WTC11 (cell line): ENCODE results near the gene AFF3. TPM values are rescaled to one million over a fixed set of nuclear protein-coding genes. Genes with fewer than 3 reads are reported as not detected.

Experiments
- ATAC-seq: fragments of 200-7000 bp; cut with Tn5 transposase; 2 replicates; pipeline ENCODE4 v1.10.0; 2021; ENCODE audit warnings: mild to moderate bottlenecking, moderate library complexity
- CTCF ChIA-PET: fragments of 300-600 bp; sonication (Branson Sonifier 250); formaldehyde crosslinking; loops from one replicate; lab custom pipeline; 2021; ENCODE audit warnings: antibody characterized with exemption; lab: Charles Lee
- POLR2A ChIA-PET: fragments of 350-600 bp; sonication (Branson Sonifier 250); formaldehyde crosslinking; loops from one replicate; lab custom pipeline; 2021; ENCODE audit warnings: antibody characterized with exemption; lab: Charles Lee
- DNase-seq: peaks from one replicate; pipeline ENCODE4 v3.0.0; 2021; ENCODE audit warnings: low spot score
- H3K27ac Mint-ChIP-seq: 2 replicates; pipeline ENCODE4 v1.8.0; 2021; ENCODE audit warnings: mixed read lengths
- H3K27me3 Mint-ChIP-seq: 2 replicates; pipeline ENCODE4 v1.8.0; 2021; ENCODE audit warnings: low read depth, mild to moderate bottlenecking, moderate library complexity, mixed read lengths
- H3K36me3 Mint-ChIP-seq: 2 replicates; pipeline ENCODE4 v1.8.0; 2021; ENCODE audit warnings: mixed read lengths
- H3K4me1 Mint-ChIP-seq: 2 replicates; pipeline ENCODE4 v1.8.0; 2022; ENCODE audit warnings: mixed read lengths
- H3K4me3 Mint-ChIP-seq: 2 replicates; pipeline ENCODE4 v1.8.0; 2021; ENCODE audit warnings: mild to moderate bottlenecking, moderate library complexity, mixed read lengths
- H3K9me3 Mint-ChIP-seq: 2 replicates; pipeline ENCODE4 v1.8.0; 2021; ENCODE audit warnings: mixed read lengths
- AR ChIP-seq: fragments of 250-450 bp; sonication (Bioruptor Pico); IDR thresholded peaks from 2 replicates; pipeline ENCODE4 v1.9.0; 2021; ENCODE audit warnings: mild to moderate bottlenecking
- CREM ChIP-seq: sonication (generic); formaldehyde crosslinking; IDR thresholded peaks from 2 replicates; pipeline ENCODE4 v1.8.1; 2022; ENCODE audit warnings: mild to moderate bottlenecking, missing genetic modification reagents, moderate library complexity
- ELF4 ChIP-seq: sonication (generic); formaldehyde crosslinking; IDR thresholded peaks from 2 replicates; pipeline ENCODE4 v1.8.1; 2022; ENCODE audit warnings: low read depth, mild to moderate bottlenecking, moderate library complexity, missing genetic modification reagents
- HMGA2 ChIP-seq: fragments of 250-450 bp; sonication (Bioruptor Pico); IDR thresholded peaks from 2 replicates; pipeline ENCODE4 v1.4.0; 2021; ENCODE audit warnings: mild to moderate bottlenecking, moderate library complexity
- IRF2 ChIP-seq: sonication (generic); formaldehyde crosslinking; IDR thresholded peaks from 2 replicates; pipeline ENCODE4 v1.8.0; 2022; ENCODE audit warnings: low read depth, missing genetic modification reagents, borderline replicate concordance
- MYBL2 ChIP-seq: sonication (generic); formaldehyde crosslinking; IDR thresholded peaks from 2 replicates; pipeline ENCODE4 v1.8.1; 2023; ENCODE audit warnings: mild to moderate bottlenecking, moderate library complexity, missing genetic modification reagents
- NR1H2 ChIP-seq: sonication (generic); formaldehyde crosslinking; IDR thresholded peaks from 2 replicates; pipeline ENCODE4 v1.9.0; 2021; ENCODE audit warnings: mild to moderate bottlenecking, moderate library complexity, missing genetic modification reagents
- NR2C2 ChIP-seq: sonication (generic); formaldehyde crosslinking; IDR thresholded peaks from 2 replicates; pipeline ENCODE4 v1.8.0; 2022; ENCODE audit warnings: mild to moderate bottlenecking, missing genetic modification reagents
- PRDM15 ChIP-seq: sonication (generic); formaldehyde crosslinking; IDR thresholded peaks from 2 replicates; pipeline ENCODE4 v1.8.0; 2022; ENCODE audit warnings: missing genetic modification reagents
- RORB ChIP-seq: fragments of 250-450 bp; sonication (Bioruptor Pico); IDR thresholded peaks from 2 replicates; pipeline ENCODE4 v1.9.0; 2021; ENCODE audit warnings: mild to moderate bottlenecking
- SP1 ChIP-seq: sonication (generic); formaldehyde crosslinking; conservative IDR thresholded peaks from 2 replicates; pipeline ENCODE4 v1.8.1; 2022; ENCODE audit warnings: missing genetic modification reagents
- ZNF416 ChIP-seq: fragments of 250-450 bp; sonication (Bioruptor Pico); IDR thresholded peaks from 2 replicates; pipeline ENCODE4 v1.9.0; 2021; ENCODE audit warnings: mild to moderate bottlenecking, inconsistent platforms
- total RNA-seq: library from RNA; stranded (reverse); gene quantifications from 3 replicates; pipeline ENCODE4 v1.2.3, GENCODE V29; 2021
- TF ChIP-seq, protein P1 (sequence below): sonication (generic); formaldehyde crosslinking; IDR thresholded peaks from 2 replicates; pipeline ENCODE4 v1.8.1; 2022; ENCODE audit warnings: mild to moderate bottlenecking, moderate library complexity, missing genetic modification reagents
- TF ChIP-seq, protein P2 (sequence below): sonication (generic); formaldehyde crosslinking; IDR thresholded peaks from 2 replicates; pipeline ENCODE4 v1.8.1; 2023; ENCODE audit warnings: mild to moderate bottlenecking, missing genetic modification reagents, moderate library complexity
- TF ChIP-seq, protein P3 (sequence below): fragments of 250-450 bp; sonication (Bioruptor Pico); IDR thresholded peaks from 2 replicates; pipeline ENCODE4 v2.1.2; 2022; ENCODE audit warnings: mild to moderate bottlenecking, moderate library complexity
- TF ChIP-seq, protein P4 (sequence below): sonication (generic); formaldehyde crosslinking; IDR thresholded peaks from 2 replicates; pipeline ENCODE4 v1.8.0; 2023; ENCODE audit warnings: mild to moderate bottlenecking, missing genetic modification reagents

AFF3 gene
- total RNA-seq, 1 experiment from 2014 or later, result 1.2 TPM

DNA sequence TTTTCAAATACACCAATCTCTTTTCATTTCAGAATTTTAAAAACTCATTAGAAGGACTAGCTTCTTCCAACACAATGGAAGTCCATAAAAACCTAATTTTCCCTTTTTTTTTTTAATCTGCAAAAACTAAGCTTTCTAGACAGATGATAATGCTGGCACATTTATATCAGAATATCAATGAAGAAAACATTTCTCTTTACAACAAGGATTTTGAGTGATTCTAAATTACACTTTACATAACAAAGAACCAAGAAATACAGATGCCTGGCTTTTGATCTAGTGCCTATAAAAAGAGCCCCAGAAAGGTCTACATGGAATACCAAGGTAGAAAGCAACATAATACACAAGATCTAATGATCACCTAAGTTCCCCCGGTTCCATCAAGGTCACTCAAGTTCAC lies 108.0 kb downstream of the AFF3 start:
- POLR2A ChIA-PET, result no interaction called here
- no peak overlapping the region for H3K27ac Mint-ChIP-seq
- DNase-seq (no peak), ATAC-seq (no peak)
- no peaks in the 10 kb centered on the region for H3K36me3 Mint-ChIP-seq
- H3K9me3 Mint-ChIP-seq, result no peaks in the 10 kb centered on the region
- TF ChIP-seq, protein P1, sequence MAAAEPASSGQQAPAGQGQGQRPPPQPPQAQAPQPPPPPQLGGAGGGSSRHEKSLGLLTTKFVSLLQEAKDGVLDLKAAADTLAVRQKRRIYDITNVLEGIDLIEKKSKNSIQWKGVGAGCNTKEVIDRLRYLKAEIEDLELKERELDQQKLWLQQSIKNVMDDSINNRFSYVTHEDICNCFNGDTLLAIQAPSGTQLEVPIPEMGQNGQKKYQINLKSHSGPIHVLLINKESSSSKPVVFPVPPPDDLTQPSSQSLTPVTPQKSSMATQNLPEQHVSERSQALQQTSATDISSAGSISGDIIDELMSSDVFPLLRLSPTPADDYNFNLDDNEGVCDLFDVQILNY (CRISPR knock-in tag), result no peak
- no peak for TF ChIP-seq ELF4 (CRISPR knock-in tag)
- no peak for TF ChIP-seq ZNF416 (CRISPR knock-in tag)
- TF ChIP-seq PRDM15, result no peak
- no peak for TF ChIP-seq MYBL2 (CRISPR knock-in tag)
- TF ChIP-seq CREM (CRISPR knock-in tag), result no peak
- no peak for TF ChIP-seq AR (CRISPR knock-in tag)
- TF ChIP-seq, protein P2, sequence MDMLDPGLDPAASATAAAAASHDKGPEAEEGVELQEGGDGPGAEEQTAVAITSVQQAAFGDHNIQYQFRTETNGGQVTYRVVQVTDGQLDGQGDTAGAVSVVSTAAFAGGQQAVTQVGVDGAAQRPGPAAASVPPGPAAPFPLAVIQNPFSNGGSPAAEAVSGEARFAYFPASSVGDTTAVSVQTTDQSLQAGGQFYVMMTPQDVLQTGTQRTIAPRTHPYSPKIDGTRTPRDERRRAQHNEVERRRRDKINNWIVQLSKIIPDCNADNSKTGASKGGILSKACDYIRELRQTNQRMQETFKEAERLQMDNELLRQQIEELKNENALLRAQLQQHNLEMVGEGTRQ (CRISPR knock-in tag), result no peak
- TF ChIP-seq IRF2 (CRISPR knock-in tag), result no peak
- no peak for TF ChIP-seq NR1H2
- TF ChIP-seq NR2C2 (CRISPR knock-in tag), result no peak
- TF ChIP-seq, protein P3, sequence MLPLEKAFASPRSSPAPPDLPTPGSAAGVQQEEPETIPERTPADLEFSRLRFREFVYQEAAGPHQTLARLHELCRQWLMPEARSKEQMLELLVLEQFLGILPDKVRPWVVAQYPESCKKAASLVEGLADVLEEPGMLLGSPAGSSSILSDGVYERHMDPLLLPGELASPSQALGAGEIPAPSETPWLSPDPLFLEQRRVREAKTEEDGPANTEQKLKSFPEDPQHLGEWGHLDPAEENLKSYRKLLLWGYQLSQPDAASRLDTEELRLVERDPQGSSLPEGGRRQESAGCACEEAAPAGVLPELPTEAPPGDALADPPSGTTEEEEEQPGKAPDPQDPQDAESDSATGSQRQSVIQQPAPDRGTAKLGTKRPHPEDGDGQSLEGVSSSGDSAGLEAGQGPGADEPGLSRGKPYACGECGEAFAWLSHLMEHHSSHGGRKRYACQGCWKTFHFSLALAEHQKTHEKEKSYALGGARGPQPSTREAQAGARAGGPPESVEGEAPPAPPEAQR, result no peak
- TF ChIP-seq HMGA2 (CRISPR knock-in tag), result no peak
- peaks cover 8% of the 10 kb centered on the region; the same call in 1 of the 2 replicates for H3K4me1 Mint-ChIP-seq
- CTCF ChIA-PET, result no interaction called here
- no peaks in the 10 kb centered on the region; the same call in 1 of the 2 replicates for H3K27me3 Mint-ChIP-seq
- no peak overlapping the region for H3K4me3 Mint-ChIP-seq

- H3K27me3 Mint-ChIP-seq, result no peaks in the 10 kb centered on the region; the same call in 1 of the 2 replicates
- H3K9me3 Mint-ChIP-seq, result no peaks in the 10 kb centered on the region
- no peak for TF ChIP-seq RORB (CRISPR knock-in tag)
- TF ChIP-seq, protein P2 (CRISPR knock-in tag), result no peak
- TF ChIP-seq, protein P4, sequence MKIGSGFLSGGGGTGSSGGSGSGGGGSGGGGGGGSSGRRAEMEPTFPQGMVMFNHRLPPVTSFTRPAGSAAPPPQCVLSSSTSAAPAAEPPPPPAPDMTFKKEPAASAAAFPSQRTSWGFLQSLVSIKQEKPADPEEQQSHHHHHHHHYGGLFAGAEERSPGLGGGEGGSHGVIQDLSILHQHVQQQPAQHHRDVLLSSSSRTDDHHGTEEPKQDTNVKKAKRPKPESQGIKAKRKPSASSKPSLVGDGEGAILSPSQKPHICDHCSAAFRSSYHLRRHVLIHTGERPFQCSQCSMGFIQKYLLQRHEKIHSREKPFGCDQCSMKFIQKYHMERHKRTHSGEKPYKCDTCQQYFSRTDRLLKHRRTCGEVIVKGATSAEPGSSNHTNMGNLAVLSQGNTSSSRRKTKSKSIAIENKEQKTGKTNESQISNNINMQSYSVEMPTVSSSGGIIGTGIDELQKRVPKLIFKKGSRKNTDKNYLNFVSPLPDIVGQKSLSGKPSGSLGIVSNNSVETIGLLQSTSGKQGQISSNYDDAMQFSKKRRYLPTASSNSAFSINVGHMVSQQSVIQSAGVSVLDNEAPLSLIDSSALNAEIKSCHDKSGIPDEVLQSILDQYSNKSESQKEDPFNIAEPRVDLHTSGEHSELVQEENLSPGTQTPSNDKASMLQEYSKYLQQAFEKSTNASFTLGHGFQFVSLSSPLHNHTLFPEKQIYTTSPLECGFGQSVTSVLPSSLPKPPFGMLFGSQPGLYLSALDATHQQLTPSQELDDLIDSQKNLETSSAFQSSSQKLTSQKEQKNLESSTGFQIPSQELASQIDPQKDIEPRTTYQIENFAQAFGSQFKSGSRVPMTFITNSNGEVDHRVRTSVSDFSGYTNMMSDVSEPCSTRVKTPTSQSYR (CRISPR knock-in tag), result no peak
- no peak for TF ChIP-seq SP1
- DNase-seq, result no peak
- H3K4me1 Mint-ChIP-seq, result peaks cover 8% of the 10 kb centered on the region; the same call in 1 of the 2 replicates
- H3K4me3 Mint-ChIP-seq, result no peak overlapping the region
- H3K27ac Mint-ChIP-seq, result no peak overlapping the region
- POLR2A ChIA-PET, result no interaction called here
- no peak for ATAC-seq
- H3K36me3 Mint-ChIP-seq, result no peaks in the 10 kb centered on the region
- CTCF ChIA-PET, result no interaction called here
These were observed 108.4 kb downstream of the AFF3 start for GRCh38 chr2:100033976-100034375.
